GM21737 (cell line): ENCODE results near the gene ANKRD40.

Source experiments
- ATAC-seq: cut with Tn5 transposase; IDR thresholded peaks from one replicate; pipeline ENCODE4 v1.9.1; 2021; ENCODE audit warnings: mild to moderate bottlenecking, moderate library complexity; ENCODE audit not compliant: unreplicated experiment

ANKRD40 gene

GRCh38 chr17:50651661-50652060 lies 56.1 kb downstream of the ANKRD40 start:
- no peak for ATAC-seq

- ATAC-seq: no peak
Observed at GRCh38 chr17:50649042-50649908, 58.4 kb downstream of the ANKRD40 start.

- no peak for ATAC-seq
Observed at GRCh38 chr17:50647187-50647586, 60.5 kb downstream of the ANKRD40 start.

- no peak for ATAC-seq
Observed at GRCh38 chr17:50645748-50646682, 61.7 kb downstream of the ANKRD40 start.
